Measurements from ENCODE around the gene IGSF21. TPM values are rescaled to one million over a fixed set of nuclear protein-coding genes. Genes with fewer than 3 reads are reported as not detected.
"Not testable (repeated sequence)": the region's sequence is repeated elsewhere in the genome, so short reads cannot be mapped to it uniquely, and the experiment has no call there.

IGSF21 gene
- total and polyA plus RNA-seq, 9 donors: 0.04 to 0.48 (median 0.21) TPM; not detected in 1

GRCh38 chr1:18410407-18410806, 302.8 kb downstream of the IGSF21 start:
- no peak for DNase-seq
- Histone ChIP-seq H3K4me1 (ENCODE audit: control insufficient read depth, insufficient read depth, low read length) (no peaks in the 10 kb centered on the region), H3K27me3 (ENCODE audit: control insufficient read depth, insufficient read depth, low read length) (peaks cover 8% of the 10 kb centered on the region), H3K4me3 (ENCODE audit: low read length) (no peak overlapping the region), H3K9me3 (replicated peaks; ENCODE audit: control insufficient read depth, low read depth, low read length) (no peaks in the 10 kb centered on the region), H3K27ac (ENCODE audit: low read length) (no peak overlapping the region), H3K36me3 (ENCODE audit: control insufficient read depth, insufficient read depth, low read length) (no peaks in the 10 kb centered on the region)
- WGBS (ENCODE audit: insufficient coverage): 61% methylated on average over 11 of the region's 13 CpGs

- no peaks in the 10 kb centered on the region for H3K36me3 ChIP-seq (ENCODE audit: control insufficient read depth, insufficient read depth, low read length)
- H3K9me3 ChIP-seq (replicated peaks; ENCODE audit: control insufficient read depth, low read depth, low read length): no peaks in the 10 kb centered on the region
- no peak overlapping the region for H3K27ac ChIP-seq (ENCODE audit: low read length)
- no peak for DNase-seq
- WGBS (ENCODE audit: insufficient coverage): no CpG with 5 or more reads among the region's 2 CpGs
- H3K4me3 ChIP-seq (ENCODE audit: low read length): no peak overlapping the region
- H3K4me1 ChIP-seq (ENCODE audit: control insufficient read depth, insufficient read depth, low read length): no peaks in the 10 kb centered on the region
- H3K27me3 ChIP-seq (ENCODE audit: control insufficient read depth, insufficient read depth, low read length): peaks cover 8% of the 10 kb centered on the region
These were observed 303.7 kb downstream of the IGSF21 start for GRCh38 chr1:18411321-18411720.

- Histone ChIP-seq H3K9me3 (replicated peaks; ENCODE audit: control insufficient read depth, low read depth, low read length) (no peaks in the 10 kb centered on the region), H3K36me3 (ENCODE audit: control insufficient read depth, insufficient read depth, low read length) (no peaks in the 10 kb centered on the region), H3K27ac (ENCODE audit: low read length) (no peak overlapping the region), H3K4me1 (ENCODE audit: control insufficient read depth, insufficient read depth, low read length) (no peaks in the 10 kb centered on the region), H3K27me3 (ENCODE audit: control insufficient read depth, insufficient read depth, low read length) (peaks cover 8% of the 10 kb centered on the region), H3K4me3 (ENCODE audit: low read length) (no peak overlapping the region)
- no peak for DNase-seq
- WGBS (ENCODE audit: insufficient coverage): 100% methylated on average over 2 of the region's 8 CpGs
These were observed 304.4 kb downstream of the IGSF21 start for GRCh38 chr1:18411820-18412641.

DNA sequence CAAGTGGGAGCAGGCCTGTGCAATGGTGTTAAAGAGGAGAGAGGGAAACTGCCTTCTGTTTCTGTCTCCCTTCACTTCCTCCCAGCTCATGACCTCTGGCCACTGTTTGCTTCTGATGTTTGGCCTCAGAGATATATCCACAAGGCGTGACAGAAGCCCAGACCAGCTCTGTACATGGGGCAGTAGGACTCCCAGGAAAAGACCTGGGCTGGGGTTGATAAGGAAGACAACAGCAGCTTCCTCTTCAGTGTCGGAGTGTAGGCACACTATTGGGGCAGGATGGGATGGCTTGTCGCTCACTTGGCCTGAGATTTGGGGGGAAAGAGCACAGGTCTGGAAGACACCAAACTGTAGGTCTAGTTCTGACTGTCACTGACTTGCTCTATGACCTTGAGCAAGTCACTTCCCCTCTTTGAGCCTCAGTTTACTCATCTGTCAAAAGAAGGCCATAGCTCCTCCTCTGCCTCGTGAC, 305.3 kb downstream of the IGSF21 start:
- 64% methylated on average over 3 of the region's 4 CpGs for WGBS (ENCODE audit: insufficient coverage)
- Histone ChIP-seq H3K4me1 (ENCODE audit: control insufficient read depth, insufficient read depth, low read length) (no peaks in the 10 kb centered on the region), H3K27me3 (ENCODE audit: control insufficient read depth, insufficient read depth, low read length) (peaks cover 4% of the 10 kb centered on the region), H3K4me3 (ENCODE audit: low read length) (no peak overlapping the region), H3K9me3 (replicated peaks; ENCODE audit: control insufficient read depth, low read depth, low read length) (no peaks in the 10 kb centered on the region), H3K36me3 (ENCODE audit: control insufficient read depth, insufficient read depth, low read length) (no peaks in the 10 kb centered on the region), H3K27ac (ENCODE audit: low read length) (no peak overlapping the region)
- DNase-seq: no peak

DNA sequence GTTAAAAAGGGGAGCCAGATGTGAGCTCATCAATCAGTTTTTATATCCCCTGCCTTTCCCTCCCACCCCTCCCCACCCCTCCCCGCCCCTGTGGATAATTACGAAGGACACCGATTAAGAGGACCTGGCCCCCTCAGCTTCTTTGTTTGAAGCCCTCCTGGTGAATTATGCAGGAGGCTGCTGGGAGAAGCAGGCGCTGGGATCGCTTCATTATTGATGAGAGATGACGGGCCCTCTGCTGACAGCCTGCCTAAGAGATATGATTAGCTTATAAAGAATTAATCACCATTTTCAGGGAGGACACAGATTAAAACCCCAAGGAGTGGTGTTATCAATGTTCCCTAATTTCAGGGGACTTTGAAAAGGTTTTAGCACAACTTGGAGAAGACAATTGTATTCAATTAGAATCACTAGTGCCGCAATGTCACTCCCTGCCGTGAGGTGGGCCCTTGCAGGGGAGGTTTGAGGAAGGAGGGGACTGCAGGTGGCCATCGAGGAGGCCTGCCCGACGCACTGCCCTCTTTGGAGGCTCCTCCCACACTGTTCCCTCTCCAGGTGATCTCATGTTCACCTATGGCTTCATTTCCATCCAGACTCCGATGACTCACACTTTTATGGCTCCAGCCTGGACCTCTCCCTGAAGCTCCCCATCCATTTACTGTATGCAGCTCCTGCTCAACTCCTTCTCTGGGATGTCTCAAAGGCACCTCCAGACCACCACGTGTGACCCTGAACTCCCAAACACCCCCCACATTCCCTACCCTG, 306.1 kb downstream of the IGSF21 start:
- H3K4me1 ChIP-seq (ENCODE audit: control insufficient read depth, insufficient read depth, low read length): no peaks in the 10 kb centered on the region
- no peak for DNase-seq
- 45% methylated on average over 6 of the region's 13 CpGs for WGBS (ENCODE audit: insufficient coverage)
- H3K9me3 ChIP-seq (replicated peaks; ENCODE audit: control insufficient read depth, low read depth, low read length): no peaks in the 10 kb centered on the region
- H3K4me3 ChIP-seq (ENCODE audit: low read length): no peak overlapping the region
- H3K27me3 ChIP-seq (ENCODE audit: control insufficient read depth, insufficient read depth, low read length): peaks cover 4% of the 10 kb centered on the region
- H3K36me3 ChIP-seq (ENCODE audit: control insufficient read depth, insufficient read depth, low read length): no peaks in the 10 kb centered on the region
- H3K27ac ChIP-seq (ENCODE audit: low read length): no peak overlapping the region

- H3K9me3 ChIP-seq (replicated peaks; ENCODE audit: control insufficient read depth, low read depth, low read length): no peaks in the 10 kb centered on the region
- no peaks in the 10 kb centered on the region for H3K36me3 ChIP-seq (ENCODE audit: control insufficient read depth, insufficient read depth, low read length)
- no peaks in the 10 kb centered on the region for H3K4me1 ChIP-seq (ENCODE audit: control insufficient read depth, insufficient read depth, low read length)
- H3K27me3 ChIP-seq (ENCODE audit: control insufficient read depth, insufficient read depth, low read length): peaks cover 4% of the 10 kb centered on the region
- no peak for DNase-seq
- H3K27ac ChIP-seq (ENCODE audit: low read length): no peak overlapping the region
- WGBS (ENCODE audit: insufficient coverage): 85% methylated on average over 2 of the region's 5 CpGs
- no peak overlapping the region for H3K4me3 ChIP-seq (ENCODE audit: low read length)
These were observed 306.7 kb downstream of the IGSF21 start for GRCh38 chr1:18414321-18414720.

- WGBS (ENCODE audit: insufficient coverage): no CpG with 5 or more reads among the region's 2 CpGs
- Histone ChIP-seq H3K27me3 (ENCODE audit: control insufficient read depth, insufficient read depth, low read length) (peaks cover 4% of the 10 kb centered on the region), H3K36me3 (ENCODE audit: control insufficient read depth, insufficient read depth, low read length) (no peaks in the 10 kb centered on the region), H3K9me3 (replicated peaks; ENCODE audit: control insufficient read depth, low read depth, low read length) (no peaks in the 10 kb centered on the region), H3K27ac (ENCODE audit: low read length) (no peak overlapping the region), H3K4me3 (ENCODE audit: low read length) (no peak overlapping the region), H3K4me1 (ENCODE audit: control insufficient read depth, insufficient read depth, low read length) (no peaks in the 10 kb centered on the region)
- no peak for DNase-seq
These were observed 307.4 kb downstream of the IGSF21 start for GRCh38 chr1:18414872-18415447.

GRCh38 chr1:18415448-18416027, 307.9 kb downstream of the IGSF21 start:
- no peak overlapping the region for H3K27ac ChIP-seq (ENCODE audit: low read length)
- no peaks in the 10 kb centered on the region for H3K9me3 ChIP-seq (replicated peaks; ENCODE audit: control insufficient read depth, low read depth, low read length)
- no peak overlapping the region for H3K4me3 ChIP-seq (ENCODE audit: low read length)
- H3K4me1 ChIP-seq (ENCODE audit: control insufficient read depth, insufficient read depth, low read length): no peaks in the 10 kb centered on the region
- WGBS (ENCODE audit: insufficient coverage): 80% methylated on average over 1 of the region's 2 CpGs
- no peak for DNase-seq
- H3K36me3 ChIP-seq (ENCODE audit: control insufficient read depth, insufficient read depth, low read length): no peaks in the 10 kb centered on the region
- H3K27me3 ChIP-seq (ENCODE audit: control insufficient read depth, insufficient read depth, low read length): peaks cover 4% of the 10 kb centered on the region

GRCh38 chr1:18416126-18416525, 308.5 kb downstream of the IGSF21 start:
- not testable (repeated sequence) for H3K36me3 ChIP-seq (ENCODE audit: control insufficient read depth, insufficient read depth, low read length); H3K4me1 ChIP-seq (ENCODE audit: control insufficient read depth, insufficient read depth, low read length); H3K4me3 ChIP-seq (ENCODE audit: low read length); H3K9me3 ChIP-seq (replicated peaks; ENCODE audit: control insufficient read depth, low read depth, low read length); H3K27ac ChIP-seq (ENCODE audit: low read length); H3K27me3 ChIP-seq (ENCODE audit: control insufficient read depth, insufficient read depth, low read length); DNase-seq
- no CpG with 5 or more reads among the region's 5 CpGs for WGBS (ENCODE audit: insufficient coverage)
